HG03469 (cell line): ENCODE data around the gene ZMYND8.

Experiments
- ATAC-seq: cut with Tn5 transposase; IDR thresholded peaks from one replicate; pipeline ENCODE4 v1.9.1; 2021; ENCODE audit warnings: mild to moderate bottlenecking, moderate library complexity, moderate number of reproducible peaks; ENCODE audit not compliant: unreplicated experiment

The ZMYND8 gene

DNA sequence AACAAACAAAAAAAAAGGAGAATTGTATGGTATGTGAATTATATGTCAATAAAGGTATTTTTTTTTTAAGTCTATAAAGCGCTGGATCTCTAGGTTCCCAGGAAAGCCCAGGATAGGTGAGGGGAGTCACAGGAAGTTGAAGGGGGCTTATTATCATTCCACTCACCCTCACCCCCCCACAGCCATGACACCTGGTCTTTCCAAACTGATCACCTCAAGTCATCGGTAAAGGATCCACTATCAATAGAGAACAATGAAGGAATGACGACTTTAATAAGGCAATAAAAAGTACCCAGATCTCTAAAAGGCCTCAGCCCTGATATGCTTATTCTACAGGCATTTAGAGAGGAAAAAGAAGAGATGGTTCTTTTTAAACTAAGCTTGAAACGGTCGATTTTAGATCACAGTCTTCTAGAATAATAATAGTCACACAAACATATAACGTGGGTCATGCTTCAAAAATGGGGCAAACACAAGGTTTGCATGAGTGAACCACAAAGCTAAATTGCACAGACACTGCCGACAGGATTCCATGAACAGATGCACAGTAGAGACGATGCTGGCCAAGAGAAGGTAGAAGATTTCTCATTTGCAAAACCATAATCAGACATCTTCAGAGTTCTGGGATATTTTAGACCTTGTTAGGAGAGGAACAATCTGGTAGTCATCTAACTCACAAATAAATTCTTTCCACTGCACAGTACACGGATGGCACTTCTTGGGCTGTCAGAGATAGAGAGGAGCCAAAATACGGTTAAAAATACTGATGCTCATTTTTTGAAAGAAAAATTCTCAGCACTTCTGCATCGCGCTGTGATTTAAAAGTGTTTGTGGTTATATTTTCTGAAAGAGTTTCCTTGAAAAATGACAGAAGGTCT lies 21.0 kb downstream of the ZMYND8 start:
- ATAC-seq: no peak

DNA sequence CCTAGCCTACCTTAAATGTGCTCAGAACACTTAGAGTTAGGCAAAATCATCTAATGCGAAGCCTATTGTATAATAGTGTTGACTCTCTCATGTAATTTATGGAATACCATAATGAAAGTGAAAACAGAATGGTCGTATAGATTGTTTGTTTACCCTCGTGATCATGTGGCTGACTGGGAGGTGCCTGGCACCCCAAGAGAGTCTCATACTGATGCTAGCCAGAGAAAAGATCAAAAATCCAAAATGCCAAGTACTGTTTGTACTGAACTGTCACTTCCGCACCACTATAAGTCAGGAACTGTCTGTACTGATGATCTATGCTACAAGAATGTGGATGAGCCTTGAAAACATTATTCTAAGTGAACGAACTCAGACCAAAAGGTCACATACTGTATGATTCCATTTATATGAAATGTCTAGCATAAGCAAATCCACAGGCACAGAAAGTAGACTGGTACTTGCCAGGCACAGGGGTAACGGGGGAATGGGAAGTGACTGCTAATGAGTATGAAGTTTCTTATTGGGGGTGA lies 22.4 kb downstream of the ZMYND8 start:
- ATAC-seq: no peak

DNA sequence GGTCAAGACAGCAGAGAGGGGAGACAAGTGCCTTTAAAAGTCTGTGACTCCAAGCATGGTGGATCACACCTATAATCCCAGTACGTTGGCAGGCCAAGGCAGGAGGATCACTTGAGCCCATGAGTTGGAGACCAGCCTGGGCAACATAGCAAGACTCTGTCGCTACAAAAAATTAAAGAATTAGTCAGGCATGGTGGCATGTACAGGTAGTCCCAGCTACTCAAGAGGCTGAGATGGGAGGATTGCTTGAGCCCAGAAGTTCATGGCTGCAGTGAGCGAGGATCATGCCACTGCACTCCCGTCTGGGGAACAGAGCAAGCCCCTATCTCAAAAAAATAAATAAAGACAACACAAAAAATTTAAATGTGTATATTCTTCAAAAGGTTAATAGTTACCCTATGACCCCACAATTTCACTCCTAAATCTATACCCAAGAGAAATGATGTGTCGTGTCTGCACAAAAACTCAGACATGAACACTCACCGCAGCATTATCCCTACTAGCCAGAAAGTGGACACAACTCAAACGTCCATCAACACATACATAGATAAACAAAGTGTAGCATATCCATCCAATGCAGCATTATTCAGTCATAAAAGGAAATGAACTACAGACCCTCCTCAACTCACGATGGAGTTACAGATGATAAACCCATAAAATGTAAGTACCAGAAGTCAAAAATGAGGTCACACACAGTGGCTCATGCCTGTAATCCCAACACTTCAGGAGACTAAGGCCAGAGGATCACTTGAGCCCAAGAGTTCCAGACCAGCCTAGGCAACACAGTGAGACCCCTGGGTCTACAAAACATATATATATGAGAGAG lies 23.9 kb downstream of the ZMYND8 start:
- ATAC-seq: no peak

DNA sequence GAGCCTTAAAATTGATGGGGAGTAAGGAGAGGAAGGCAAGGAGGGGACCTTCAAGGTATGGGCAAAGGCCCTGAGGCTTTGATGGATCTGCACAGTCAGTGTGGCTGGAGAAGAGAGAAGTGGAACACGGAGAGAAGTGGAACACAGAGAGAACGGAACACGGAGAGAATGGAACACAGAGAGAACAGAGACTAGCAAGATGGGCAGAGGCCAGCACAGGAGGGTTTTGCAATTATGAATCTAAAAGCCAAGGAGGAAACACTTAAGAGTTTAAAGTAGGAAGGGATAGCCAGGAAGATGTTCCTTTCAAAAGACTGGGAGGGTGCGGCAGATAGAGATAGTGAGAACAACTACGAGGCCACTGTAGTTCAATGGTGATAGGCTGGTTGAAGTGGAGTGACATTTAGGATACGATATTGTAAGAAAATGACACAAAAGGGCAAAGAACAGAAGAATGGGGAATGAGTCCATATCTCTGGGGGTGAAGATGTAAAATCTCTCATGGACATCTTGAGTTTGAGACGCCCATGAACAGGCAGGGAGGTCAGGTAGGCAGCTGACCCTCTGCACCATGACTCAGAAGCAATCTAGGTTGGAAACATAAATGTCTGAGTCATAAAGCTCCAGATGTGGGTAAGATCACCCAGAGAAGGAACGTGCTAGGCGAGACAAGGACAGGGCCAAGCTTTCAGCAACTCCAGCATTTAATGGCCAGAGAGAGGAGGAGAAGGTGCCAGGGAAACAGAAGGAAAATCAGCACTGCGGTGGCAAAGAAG lies 25.4 kb downstream of the ZMYND8 start:
- ATAC-seq: no peak

DNA sequence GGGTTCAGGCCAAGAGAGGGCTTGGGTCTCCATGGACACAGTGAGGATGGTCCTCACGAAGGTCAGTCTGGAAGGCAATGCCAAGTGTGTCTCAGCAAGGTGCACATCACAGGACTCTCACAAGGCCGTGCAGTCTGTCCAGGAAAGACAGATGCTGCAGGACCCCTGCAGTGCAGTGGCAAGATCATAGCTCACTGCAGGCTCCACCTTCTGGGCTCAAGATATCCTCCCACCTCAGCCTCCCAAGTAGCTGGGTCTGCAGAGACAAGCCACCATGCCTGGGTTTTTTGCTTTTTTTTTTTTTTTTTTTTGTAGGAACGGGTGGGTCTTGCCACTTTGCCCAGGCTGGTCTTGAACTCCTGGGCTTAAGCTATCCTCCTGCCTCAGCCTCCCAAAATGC lies 26.4 kb downstream of the ZMYND8 start:
- ATAC-seq: no peak

DNA sequence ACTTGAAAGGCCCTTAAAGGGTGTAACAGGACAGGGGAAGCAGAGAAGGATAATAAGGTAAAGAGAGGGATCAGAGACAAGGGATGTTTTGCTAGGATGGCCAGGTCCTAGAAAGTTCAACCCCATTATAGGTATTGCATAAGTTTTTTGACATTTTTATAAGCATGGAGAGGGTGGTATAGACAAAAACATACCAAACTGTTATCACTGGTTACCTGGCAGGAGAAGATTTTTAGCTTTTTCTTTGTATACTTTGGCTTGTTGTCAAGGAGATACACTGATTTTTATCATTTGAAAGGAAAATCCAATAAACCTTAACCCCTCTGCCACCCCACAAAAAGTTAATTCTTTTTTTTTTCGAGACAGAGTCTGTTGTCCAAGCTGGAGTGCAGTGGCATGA lies 28.4 kb downstream of the ZMYND8 start:
- no peak for ATAC-seq

DNA sequence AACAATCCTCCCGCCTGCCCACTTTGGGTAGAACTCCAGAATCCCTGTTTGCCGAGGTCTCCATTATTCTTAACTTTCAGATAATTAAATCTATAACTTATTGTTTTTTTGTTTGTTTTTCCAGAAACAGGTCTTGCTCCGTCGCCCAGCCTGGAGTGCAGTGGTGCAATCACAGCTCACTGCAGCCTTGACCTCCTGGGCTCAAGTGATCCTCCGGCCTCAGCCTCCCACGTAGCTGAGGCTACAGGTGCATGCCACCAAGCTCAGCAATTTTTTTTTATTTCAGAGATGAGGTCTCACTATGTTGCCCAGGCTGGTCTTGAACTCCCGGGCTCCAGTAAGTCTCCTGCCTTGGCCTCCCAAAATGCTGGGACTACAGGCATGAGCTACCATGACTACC lies 28.8 kb downstream of the ZMYND8 start:
- ATAC-seq: no peak

DNA sequence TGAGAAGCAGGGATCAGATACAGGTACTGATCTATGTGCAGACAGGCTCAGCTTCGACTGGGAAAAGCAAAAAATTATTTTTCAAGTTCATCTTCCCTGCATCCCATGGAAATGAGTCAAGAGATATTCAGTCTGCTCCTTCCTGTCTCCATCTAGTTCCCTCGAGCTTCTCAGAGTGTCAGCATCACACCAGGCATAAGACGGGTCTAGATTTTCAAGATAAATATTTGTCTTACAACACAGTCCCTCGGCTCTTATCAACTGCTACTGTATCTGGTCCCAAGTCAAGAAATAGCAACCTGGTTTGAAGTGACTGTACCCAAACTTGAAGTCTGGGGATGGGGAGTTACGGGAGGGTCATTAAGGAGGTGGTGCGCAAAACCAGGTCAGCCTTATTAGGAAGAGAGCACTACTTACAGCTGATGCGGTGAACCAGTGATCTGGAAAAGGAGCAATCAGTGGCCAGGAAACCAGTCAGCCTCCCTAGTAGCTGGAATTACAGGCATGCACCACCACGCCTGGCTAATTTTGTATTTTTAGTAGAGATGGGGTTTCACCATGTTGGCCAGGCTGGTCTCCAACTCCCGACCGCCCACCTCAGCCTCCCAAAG lies 29.7 kb downstream of the ZMYND8 start:
- ATAC-seq: no peak

DNA sequence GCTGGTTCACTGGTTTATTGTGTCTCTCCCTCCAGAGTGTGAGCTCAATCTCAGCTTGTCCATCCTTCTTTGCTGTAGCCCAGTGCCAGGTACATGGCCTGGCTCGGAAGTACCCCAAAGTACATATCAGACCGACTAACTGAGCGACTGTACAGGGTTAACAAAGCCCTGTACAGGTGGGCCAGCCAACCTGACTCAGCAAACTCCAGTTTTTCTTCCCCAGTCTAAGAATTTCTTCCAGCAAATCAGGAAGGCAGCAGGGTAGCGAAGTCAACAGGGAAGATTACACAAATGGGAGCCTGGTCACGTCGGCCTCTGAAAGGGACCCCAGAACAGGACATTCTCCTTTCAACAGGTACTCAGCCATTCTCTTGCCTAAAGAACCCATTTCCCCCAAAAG lies 31.3 kb downstream of the ZMYND8 start:
- ATAC-seq: no peak

DNA sequence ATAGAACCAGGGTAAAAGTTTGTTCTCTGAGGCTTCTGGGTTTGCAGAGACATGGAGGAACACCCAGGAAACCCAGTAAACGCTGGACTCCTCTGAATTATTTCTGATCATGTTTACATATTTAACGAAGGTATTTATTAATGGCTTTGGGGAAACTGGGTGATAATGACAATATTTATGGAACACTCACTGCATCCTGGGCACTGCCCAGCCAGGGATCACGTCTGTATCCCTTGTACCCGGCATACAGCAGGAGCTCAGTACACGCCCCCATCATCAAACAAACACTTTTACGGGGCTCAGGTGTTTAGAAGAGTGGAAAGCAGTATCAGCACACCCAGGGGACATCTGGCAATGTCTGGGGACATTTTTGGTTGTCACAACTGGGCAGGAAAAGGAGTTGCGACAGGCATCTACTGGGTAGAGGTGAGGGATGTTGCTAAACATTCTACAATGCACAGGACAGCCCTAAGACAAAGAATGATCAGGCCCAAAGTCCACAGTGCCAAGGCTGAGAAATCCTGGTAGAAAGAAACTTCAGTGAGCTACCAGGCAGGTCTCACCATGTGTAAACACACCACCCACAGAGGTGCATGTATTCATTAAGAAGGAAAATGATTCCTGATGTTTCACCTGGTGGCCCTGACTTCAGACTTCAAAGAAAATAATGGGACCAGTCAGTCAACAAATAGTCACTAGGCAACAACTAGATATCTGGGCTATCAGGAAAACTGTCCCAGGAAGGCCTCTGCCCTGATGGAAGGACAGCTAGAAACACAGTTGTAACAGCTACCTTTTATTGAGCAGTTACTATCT lies 35.3 kb downstream of the ZMYND8 start:
- ATAC-seq: no peak

DNA sequence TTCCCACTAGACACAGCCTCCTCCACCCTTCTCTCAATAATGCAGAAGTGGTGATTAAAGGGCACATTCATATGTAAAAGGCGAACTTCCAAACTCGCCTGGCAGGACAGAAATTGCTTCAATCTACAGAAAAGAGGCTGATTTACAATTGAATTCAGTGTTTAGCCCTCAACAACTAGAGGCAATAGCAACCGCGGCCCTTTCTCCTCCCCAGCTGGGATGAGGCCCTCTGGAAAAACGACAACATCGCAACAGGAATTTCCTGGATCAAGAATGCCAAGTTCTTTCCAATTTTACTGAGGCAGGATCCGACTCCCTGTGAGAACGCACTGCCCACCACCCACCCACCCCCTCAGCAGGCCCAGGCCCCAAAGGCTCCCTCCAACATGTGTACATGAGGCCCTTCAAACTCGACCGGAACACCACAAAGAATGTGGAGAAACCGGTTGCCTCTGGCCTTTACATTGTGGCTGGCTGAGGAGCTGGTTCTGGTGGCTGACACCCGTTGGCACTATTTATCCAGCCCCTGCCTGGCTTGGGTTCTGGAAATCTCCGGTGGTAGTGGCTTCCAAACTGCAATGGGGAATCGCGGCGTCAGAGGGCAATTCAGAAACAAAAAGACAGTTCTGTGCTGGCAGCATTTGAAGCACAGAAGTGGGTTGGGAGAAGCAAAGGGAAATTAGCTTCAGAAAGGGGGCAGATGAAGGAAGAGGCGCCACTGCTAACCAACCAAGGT lies 36.8 kb downstream of the ZMYND8 start:
- no peak for ATAC-seq

DNA sequence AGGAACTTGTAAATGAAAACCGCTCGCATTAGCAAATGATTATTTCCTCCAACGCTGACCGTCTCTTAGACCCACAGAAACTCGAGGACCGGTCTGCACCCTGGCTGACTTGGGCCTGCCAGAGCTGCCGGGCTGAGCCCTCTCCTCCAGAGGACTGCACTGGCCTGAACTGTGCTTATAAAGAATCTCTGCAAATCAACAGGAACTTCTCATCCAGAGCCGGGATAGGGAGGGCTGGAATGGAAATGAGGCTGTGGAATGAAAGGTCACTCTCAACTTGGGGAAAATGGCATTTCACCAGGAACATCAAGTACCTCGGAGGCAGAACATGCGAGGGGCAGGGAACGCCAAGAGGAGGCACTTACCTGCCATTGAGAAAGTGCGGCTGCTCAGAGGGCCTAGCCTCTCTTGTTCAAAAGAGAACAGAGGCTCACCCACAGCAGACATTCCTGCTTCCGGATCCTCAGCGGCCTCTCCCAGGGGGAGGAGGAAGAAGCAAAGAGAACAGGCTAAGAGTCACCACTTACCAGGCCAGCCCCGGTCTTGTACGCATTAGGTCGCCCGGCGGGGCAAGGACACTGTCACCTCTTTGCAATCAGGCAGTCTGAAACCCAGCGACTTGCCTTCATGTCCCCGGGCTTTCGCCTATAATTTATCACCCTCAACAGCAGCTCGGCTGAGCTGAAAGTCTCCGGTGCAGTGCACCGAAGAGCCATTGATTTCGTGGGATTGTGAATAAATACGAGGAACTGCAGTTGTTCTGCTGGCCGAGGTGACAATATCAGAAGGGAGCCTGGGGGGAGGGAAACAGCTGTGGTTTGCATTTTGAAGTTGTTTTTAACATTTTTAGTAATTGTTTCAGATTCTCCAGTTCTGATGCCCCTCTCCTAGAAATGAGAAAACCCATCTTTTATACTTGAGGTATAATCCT lies 37.6 kb downstream of the ZMYND8 start:
- ATAC-seq: no peak

DNA sequence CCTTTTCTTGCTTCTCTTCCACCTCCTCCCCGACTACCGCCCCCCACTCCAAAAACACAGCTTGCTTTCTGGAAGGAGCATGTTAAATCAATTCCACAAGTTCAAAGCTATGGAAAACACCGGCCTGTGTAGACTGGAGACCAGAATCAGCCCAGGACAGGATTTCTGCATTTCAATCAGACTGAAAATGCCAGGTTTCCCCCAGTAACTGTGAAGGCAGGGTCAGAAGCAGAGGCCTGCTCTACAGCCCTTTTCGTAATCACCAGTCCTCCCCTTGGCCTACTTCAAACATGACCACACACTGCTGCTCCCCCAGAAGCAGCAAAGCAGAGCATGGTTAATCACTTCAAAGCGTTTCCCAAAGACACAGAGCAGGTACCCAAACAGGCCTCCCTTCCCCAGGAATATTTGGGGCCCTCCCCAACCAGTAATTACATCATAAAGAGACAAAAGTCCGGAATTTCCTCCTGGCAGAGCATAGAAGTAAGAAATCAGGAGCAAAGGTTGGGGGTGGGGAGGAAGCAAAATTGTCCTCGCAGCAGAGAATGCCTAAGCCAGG lies 38.4 kb downstream of the ZMYND8 start:
- no peak for ATAC-seq

DNA sequence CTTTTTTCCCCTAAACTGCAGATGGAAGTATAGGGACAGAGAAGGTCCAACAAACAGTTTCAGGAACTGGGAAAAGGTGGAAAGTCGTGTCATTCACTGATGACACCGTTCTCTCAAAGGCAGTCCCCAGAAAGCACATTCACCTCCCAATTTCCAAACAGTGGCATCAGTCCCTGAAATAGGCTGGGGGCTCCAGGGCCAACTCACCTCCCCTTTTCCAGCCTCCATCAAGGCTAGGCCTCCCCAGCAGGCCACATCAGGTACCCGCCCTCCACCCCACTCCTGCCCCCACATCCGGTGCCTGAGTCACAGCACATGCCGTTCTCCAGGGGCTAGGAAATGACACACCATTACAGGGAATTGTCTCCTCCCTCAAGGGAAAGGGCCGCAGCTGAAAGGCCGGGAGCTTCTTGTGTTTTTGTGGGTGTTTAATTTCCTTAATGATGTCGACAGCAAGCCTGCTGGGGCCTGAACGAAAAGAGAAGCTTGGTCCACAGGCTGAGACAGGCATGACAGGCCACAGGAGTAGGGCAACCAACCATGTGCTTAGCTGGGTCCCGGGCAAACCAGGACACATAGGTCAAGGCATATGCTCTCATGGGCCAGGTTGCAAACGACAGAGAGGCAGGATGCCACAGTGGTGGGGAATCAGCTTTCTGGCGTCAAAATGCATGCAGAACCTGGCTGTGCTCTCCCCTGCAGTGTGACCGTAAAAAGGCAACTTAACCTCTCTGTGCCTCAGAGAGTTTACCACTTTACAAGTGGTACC lies 39.2 kb downstream of the ZMYND8 start:
- ATAC-seq: no peak

DNA sequence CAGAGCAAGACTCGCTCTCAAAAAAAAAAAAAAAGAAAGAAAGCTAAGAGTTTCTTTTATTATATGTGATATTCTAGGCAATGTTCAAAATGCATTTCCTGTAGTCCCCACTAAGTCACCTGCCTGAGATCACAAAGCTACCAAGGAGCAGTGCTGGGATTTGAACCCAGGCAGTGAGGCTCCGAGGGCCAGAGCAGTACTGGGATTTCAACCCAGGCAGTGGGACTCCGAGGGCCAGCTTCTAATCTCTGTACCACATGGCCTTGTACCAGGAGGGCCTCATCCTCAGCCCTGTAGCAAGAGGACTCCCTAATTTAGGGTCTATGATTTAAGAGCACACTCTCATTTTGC lies 39.7 kb downstream of the ZMYND8 start:
- no peak for ATAC-seq

DNA sequence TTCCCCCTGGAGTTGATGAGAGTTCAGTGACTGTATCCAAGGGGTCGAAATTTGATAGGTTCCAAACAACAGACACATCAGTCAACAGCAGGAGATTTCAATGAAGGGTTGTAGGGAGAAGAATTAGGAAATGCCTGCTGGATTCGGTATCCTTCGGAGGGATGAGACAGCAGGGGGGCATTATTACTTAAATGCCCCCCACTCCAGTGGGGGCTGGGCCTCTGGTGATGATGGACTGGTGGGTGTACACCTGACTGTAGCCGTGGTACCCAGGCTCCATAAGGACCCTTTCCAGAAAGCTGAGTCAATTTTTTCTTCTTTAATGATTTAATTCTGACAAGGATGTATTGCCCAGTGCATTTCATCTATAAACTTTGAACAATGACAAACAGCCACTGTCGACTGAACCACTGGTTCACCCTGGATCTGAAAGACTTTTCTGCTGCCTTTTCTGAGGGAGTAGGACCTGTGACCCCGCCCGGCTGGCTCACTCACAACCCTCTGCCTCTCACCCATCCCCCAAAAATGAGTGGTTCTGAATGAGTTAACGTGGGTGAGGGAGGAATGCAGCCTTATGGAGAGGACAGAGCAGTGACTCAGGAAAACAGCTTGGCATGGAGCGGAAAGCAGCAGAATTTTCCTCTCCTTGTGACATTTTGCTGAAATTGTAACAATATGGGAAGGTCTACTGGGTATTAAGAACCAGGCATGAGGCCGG lies 41.0 kb downstream of the ZMYND8 start:
- ATAC-seq: no peak
